ENCODE results near the gene FAM43B.

The FAM43B gene

DNA sequence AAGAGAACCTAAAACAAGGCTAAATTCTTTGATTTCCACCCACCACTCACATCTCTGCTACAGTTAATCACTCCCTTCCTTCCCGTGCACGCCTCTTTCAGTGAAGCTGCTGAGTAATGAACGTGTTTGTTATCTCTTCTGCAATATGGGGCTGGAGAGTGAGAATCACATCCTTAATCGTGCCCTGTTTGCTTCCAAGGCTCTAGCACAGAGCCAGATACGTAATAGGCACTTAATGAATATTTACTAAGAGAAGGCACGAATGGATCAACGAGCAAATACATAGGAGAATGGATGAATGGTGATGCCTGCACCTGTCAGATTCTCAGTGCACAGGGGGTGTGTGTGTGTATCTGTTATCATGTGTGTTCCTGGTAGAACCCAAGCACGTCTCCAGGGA, 22.1 kb upstream of the FAM43B start:
- DNase-seq = no peak
- Histone ChIP-seq H3K4me2 (ENCODE audit: insufficient read depth, low read length) (no peak overlapping the region), H3K4me1 (ENCODE audit: insufficient read depth, low read length) (no peaks in the 10 kb centered on the region), H3K9me3 (ENCODE audit: insufficient read depth, low read length, severe bottlenecking) (no peaks in the 10 kb centered on the region), H4K20me1 (ENCODE audit: insufficient read depth, low read length) (no peaks in the 10 kb centered on the region), H3K36me3 (ENCODE audit: insufficient read depth, low read length) (no peaks in the 10 kb centered on the region), H2AFZ (ENCODE audit: low read depth, low read length) (no peak overlapping the region), H3K79me2 (ENCODE audit: insufficient read depth, low read length) (no peaks in the 10 kb centered on the region), H3K27me3 (ENCODE audit: insufficient read depth, low read length, poor library complexity) (peaks cover 33% of the 10 kb centered on the region), H3K9ac (ENCODE audit: low read depth, low read length) (no peak overlapping the region), H3K4me3 (ENCODE audit: low read depth in 1 of 2, low read length in 2 of 2) (no peak overlapping the region), H3K27ac (ENCODE audit: low read length) (no peak overlapping the region)
- TF ChIP-seq EZH2 (IDR thresholded peaks at IDR 0.05; ENCODE audit: borderline replicate concordance, low read depth, low read length, severe bottlenecking) = no peak
- ATAC-seq (ENCODE audit: insufficient read depth, low read depth) = no peak

DNA sequence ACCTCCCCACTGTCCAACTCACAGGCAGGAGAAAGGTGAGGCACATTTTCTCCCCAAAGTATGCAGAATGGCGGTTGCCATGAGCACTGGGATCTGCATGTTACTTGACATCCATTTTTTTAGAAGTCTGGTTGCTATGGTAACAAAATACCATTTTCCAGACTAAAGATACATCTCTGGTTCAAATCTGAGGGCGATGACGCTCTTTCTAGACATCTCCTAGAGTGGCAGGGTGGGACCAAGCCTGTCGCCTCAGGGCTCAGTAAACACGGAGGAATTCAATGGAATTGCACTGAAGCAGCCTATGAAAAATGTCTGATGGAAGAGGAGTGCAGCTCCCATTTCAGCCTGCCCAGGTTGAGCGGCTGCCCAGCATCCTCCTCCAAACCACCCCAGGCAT, 21.5 kb upstream of the FAM43B start:
- DNase-seq = no peak
- ATAC-seq (ENCODE audit: insufficient read depth, low read depth) = no peak
- Histone ChIP-seq H3K4me1 (ENCODE audit: insufficient read depth, low read length) (no peaks in the 10 kb centered on the region), H3K79me2 (ENCODE audit: insufficient read depth, low read length) (no peaks in the 10 kb centered on the region), H3K9ac (ENCODE audit: low read depth, low read length) (no peak overlapping the region), H2AFZ (ENCODE audit: low read depth, low read length) (no peak overlapping the region), H3K9me3 (ENCODE audit: insufficient read depth, low read length, severe bottlenecking) (no peaks in the 10 kb centered on the region), H3K4me3 (ENCODE audit: low read depth in 1 of 2, low read length in 2 of 2) (no peak overlapping the region), H4K20me1 (ENCODE audit: insufficient read depth, low read length) (no peaks in the 10 kb centered on the region), H3K4me2 (ENCODE audit: insufficient read depth, low read length) (no peak overlapping the region), H3K27ac (ENCODE audit: low read length) (no peak overlapping the region), H3K36me3 (ENCODE audit: insufficient read depth, low read length) (no peaks in the 10 kb centered on the region), H3K27me3 (ENCODE audit: insufficient read depth, low read length, poor library complexity) (peaks cover 38% of the 10 kb centered on the region)
- no peak for TF ChIP-seq EZH2 (IDR thresholded peaks at IDR 0.05; ENCODE audit: borderline replicate concordance, low read depth, low read length, severe bottlenecking)
- TF ChIP-seq, protein P1, sequence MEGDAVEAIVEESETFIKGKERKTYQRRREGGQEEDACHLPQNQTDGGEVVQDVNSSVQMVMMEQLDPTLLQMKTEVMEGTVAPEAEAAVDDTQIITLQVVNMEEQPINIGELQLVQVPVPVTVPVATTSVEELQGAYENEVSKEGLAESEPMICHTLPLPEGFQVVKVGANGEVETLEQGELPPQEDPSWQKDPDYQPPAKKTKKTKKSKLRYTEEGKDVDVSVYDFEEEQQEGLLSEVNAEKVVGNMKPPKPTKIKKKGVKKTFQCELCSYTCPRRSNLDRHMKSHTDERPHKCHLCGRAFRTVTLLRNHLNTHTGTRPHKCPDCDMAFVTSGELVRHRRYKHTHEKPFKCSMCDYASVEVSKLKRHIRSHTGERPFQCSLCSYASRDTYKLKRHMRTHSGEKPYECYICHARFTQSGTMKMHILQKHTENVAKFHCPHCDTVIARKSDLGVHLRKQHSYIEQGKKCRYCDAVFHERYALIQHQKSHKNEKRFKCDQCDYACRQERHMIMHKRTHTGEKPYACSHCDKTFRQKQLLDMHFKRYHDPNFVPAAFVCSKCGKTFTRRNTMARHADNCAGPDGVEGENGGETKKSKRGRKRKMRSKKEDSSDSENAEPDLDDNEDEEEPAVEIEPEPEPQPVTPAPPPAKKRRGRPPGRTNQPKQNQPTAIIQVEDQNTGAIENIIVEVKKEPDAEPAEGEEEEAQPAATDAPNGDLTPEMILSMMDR (IDR thresholded peaks at IDR 0.05; ENCODE audit: borderline replicate concordance, extremely low read depth, low read length, poor library complexity, severe bottlenecking) = no peak

DNA sequence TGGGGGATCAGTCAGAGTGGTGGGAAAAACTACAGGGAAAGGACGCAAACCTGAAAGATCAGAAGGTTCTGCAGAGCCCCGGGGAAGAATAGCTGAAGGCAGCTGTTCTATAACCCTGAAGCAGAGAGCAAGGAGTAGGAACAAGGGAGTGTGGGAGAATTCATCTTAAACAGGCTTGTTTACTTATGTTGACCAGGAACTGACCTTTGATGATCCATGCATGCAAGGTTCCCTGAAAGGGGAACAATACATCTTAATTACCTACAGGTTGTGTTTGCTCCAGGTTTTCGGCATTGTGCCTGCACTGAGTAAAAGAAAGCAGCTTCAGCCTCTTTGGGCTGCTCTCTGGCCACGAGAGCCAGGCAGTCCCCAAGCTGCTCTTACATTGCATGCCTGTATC, 18.7 kb upstream of the FAM43B start:
- Histone ChIP-seq H3K4me1 (ENCODE audit: insufficient read depth, low read length) (no peaks in the 10 kb centered on the region), H3K27ac (ENCODE audit: low read length) (no peak overlapping the region), H3K79me2 (ENCODE audit: insufficient read depth, low read length) (no peaks in the 10 kb centered on the region), H3K4me3 (ENCODE audit: low read depth in 1 of 2, low read length in 2 of 2) (no peak overlapping the region), H2AFZ (ENCODE audit: low read depth, low read length) (no peak overlapping the region), H3K27me3 (ENCODE audit: insufficient read depth, low read length, poor library complexity) (peaks cover 38% of the 10 kb centered on the region), H3K9me3 (ENCODE audit: insufficient read depth, low read length, severe bottlenecking) (no peaks in the 10 kb centered on the region), H3K4me2 (ENCODE audit: insufficient read depth, low read length) (no peak overlapping the region), H3K36me3 (ENCODE audit: insufficient read depth, low read length) (no peaks in the 10 kb centered on the region), H3K9ac (ENCODE audit: low read depth, low read length) (no peak overlapping the region), H4K20me1 (ENCODE audit: insufficient read depth, low read length) (no peaks in the 10 kb centered on the region)
- DNase-seq (no peak), ATAC-seq (ENCODE audit: insufficient read depth, low read depth) (no peak)
- TF ChIP-seq, protein P1 (IDR thresholded peaks at IDR 0.05; ENCODE audit: borderline replicate concordance, extremely low read depth, low read length, poor library complexity, severe bottlenecking) = no peak
- no peak for TF ChIP-seq EZH2 (IDR thresholded peaks at IDR 0.05; ENCODE audit: borderline replicate concordance, low read depth, low read length, severe bottlenecking)

DNA sequence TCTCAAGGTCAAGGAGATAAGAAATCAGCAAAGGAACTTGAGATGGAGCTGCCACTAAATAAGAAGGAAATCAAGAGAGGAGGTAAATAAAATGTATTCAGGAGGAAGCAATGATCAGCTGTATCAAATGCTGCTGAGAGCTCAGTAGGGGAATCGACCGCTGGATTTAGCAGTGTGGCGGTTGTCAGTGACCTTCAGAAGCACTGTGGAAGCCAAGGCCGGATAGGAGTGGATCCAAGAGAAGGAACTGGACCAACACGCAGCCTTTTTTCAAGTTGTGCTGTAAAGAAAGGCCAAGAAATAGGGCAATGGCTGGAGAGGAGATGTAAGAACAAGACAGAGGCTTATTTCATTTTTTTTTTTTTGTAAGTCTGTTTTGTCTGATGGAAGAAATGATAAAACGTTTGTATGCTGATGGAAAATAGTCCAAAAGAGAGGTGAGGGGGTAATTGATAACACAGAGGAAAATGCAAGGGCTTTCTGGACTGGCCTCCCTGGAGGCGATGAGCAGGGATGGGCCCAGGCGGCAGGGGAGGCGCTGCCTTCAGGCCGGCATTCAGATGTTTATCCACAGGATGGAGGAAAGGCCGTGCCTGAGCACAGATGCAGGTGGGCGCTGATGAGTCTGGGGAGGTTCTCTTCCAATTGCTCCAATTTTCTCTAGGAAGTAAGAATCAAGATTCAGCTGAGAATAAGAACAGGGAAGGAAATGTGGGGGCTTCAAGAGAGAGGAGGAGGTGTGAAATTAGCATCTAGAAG, 17.5 kb upstream of the FAM43B start:
- H2AFZ ChIP-seq (ENCODE audit: low read depth, low read length) = no peak overlapping the region
- TF ChIP-seq EZH2 (IDR thresholded peaks at IDR 0.05; ENCODE audit: borderline replicate concordance, low read depth, low read length, severe bottlenecking) = no peak
- TF ChIP-seq, protein P1 (IDR thresholded peaks at IDR 0.05; ENCODE audit: borderline replicate concordance, extremely low read depth, low read length, poor library complexity, severe bottlenecking) = no peak
- no peak for DNase-seq
- no peaks in the 10 kb centered on the region for H4K20me1 ChIP-seq (ENCODE audit: insufficient read depth, low read length)
- H3K27ac ChIP-seq (ENCODE audit: low read length) = no peak overlapping the region
- H3K9me3 ChIP-seq (ENCODE audit: insufficient read depth, low read length, severe bottlenecking) = no peaks in the 10 kb centered on the region
- H3K36me3 ChIP-seq (ENCODE audit: insufficient read depth, low read length) = no peaks in the 10 kb centered on the region
- H3K4me1 ChIP-seq (ENCODE audit: insufficient read depth, low read length) = no peaks in the 10 kb centered on the region
- peaks cover 36% of the 10 kb centered on the region for H3K27me3 ChIP-seq (ENCODE audit: insufficient read depth, low read length, poor library complexity)
- no peak overlapping the region for H3K4me3 ChIP-seq (ENCODE audit: low read depth in 1 of 2, low read length in 2 of 2)
- H3K4me2 ChIP-seq (ENCODE audit: insufficient read depth, low read length) = no peak overlapping the region
- H3K9ac ChIP-seq (ENCODE audit: low read depth, low read length) = no peak overlapping the region
- H3K79me2 ChIP-seq (ENCODE audit: insufficient read depth, low read length) = no peaks in the 10 kb centered on the region
- ATAC-seq (ENCODE audit: insufficient read depth, low read depth) = no peak
